SH-SY5Y (cell line): ENCODE data around the gene ZNF516.

Experiments
- GATA2 ChIP-seq: IDR thresholded peaks from 2 replicates; pipeline ENCODE4 v1.6.1; 2011; ENCODE audit warnings: mild to moderate bottlenecking, low read depth, low read length
- GATA3 ChIP-seq: IDR thresholded peaks from 2 replicates; pipeline ENCODE4 v1.6.1; 2011; ENCODE audit warnings: low read depth, mild to moderate bottlenecking, low read length, moderate library complexity

DNA sequence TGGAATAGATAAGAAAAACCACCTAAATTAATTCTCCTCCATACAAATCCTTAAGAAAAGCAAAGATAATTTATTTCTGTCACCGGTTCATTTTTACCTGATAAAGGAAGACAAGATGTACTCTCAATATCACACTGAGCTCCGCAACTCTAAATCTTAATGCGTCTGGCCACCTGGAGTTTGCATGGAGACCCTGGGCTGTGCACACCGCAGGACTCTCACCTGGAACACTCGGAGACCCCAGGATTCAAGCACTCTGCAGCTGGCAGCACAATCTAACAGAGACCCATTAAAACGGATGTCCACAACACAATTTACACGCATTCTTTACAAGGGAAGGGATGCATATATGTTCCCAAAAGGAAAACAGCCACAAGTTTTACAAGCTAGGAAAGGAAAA, 72.2 kb downstream of the ZNF516 start:
- TF ChIP-seq GATA3 (no peak), GATA2 (no peak)
